Measurements from ENCODE around the gene BBOF1.

Gene BBOF1

GRCh38 chr14:74105381-74105780, 86.2 kb downstream of the BBOF1 start:
- no peak for DNase-seq

GRCh38 chr14:74109369-74109768, 90.2 kb downstream of the BBOF1 start:
- no peak for DNase-seq

- DNase-seq: peak; percentile 38 to 79
Observed at GRCh38 chr14:74111395-74112216, 92.5 kb downstream of the BBOF1 start.
